Ovary (tissue), 3 donors: ENCODE measurements around the gene ZFYVE1.

Experiments
- CTCF ChIP-seq, 3 donors: fragments of 450-650 bp in 2 of 3; fragments of 200-600 bp in 1 of 3; IDR thresholded peaks; one replicate each; pipeline versions ENCODE4 v1.5.1 to v1.8.0; 2016 to 2022; ENCODE audit warnings: antibody characterized with exemption in 3 of 3, mild to moderate bottlenecking in 1 of 3
- EP300 ChIP-seq: sonication (generic); formaldehyde crosslinking; IDR thresholded peaks from one replicate; pipeline ENCODE4 v1.6.1; 2017; ENCODE audit warnings: antibody characterized with exemption
- POLR2A ChIP-seq: fragments of 450-650 bp; IDR thresholded peaks from one replicate; pipeline ENCODE4 v1.6.1; 2017; ENCODE audit warnings: antibody characterized with exemption, mild to moderate bottlenecking, moderate library complexity
- donor health status: DM: no; HTN: no; CAD: no.

GRCh38 chr14:72925815-72926291 is 101.1 kb downstream of the ZFYVE1 start:
- TF ChIP-seq POLR2A (peak; percentile 28), CTCF (IDR thresholded peaks at IDR 0.05) (no peak), EP300 (no peak)
